Measurements from ENCODE around the gene OCA2. TPM values are rescaled to one million over a fixed set of nuclear protein-coding genes. Genes with fewer than 3 reads are reported as not detected.

The OCA2 gene
- total RNA-seq, 1 experiment from 2014 or later = 0.31 TPM

DNA sequence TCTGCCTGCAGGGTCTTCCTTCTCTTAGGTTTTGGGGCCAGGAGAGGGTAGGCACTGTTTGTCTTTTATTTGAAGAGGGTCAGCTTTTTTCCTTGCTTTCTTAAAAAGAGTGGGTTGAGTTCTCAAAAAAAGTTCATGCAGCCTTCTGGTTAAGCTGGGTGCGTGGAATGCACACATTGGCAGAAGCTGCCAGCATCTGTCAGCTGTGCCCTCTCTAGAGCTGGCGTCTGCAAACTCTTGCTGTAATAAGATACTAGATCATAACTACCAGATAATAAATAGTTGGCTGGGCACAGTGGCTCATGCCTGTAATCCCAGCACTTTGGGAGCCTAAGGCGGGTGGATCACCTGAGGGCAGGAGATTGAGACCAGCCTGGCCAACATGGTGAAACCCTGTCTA, 373.4 kb downstream of the OCA2 start:
- no peak overlapping the region for H2BK15ac ChIP-seq (ENCODE audit: low read depth, low read length)
- no peak overlapping the region for H3K23ac ChIP-seq (ENCODE audit: insufficient read length, low read depth, low read length)
- H3K27ac Mint-ChIP-seq = no peak overlapping the region
- H3K23me2 ChIP-seq (ENCODE audit: insufficient read length, low read depth, low read length, poor library complexity, severe bottlenecking) = no peaks in the 10 kb centered on the region
- no peak overlapping the region for H2BK5ac ChIP-seq (ENCODE audit: insufficient read length, low read length)
- H3K14ac ChIP-seq (ENCODE audit: insufficient read depth, low read length) = no peak overlapping the region
- TF ChIP-seq, protein P1, sequence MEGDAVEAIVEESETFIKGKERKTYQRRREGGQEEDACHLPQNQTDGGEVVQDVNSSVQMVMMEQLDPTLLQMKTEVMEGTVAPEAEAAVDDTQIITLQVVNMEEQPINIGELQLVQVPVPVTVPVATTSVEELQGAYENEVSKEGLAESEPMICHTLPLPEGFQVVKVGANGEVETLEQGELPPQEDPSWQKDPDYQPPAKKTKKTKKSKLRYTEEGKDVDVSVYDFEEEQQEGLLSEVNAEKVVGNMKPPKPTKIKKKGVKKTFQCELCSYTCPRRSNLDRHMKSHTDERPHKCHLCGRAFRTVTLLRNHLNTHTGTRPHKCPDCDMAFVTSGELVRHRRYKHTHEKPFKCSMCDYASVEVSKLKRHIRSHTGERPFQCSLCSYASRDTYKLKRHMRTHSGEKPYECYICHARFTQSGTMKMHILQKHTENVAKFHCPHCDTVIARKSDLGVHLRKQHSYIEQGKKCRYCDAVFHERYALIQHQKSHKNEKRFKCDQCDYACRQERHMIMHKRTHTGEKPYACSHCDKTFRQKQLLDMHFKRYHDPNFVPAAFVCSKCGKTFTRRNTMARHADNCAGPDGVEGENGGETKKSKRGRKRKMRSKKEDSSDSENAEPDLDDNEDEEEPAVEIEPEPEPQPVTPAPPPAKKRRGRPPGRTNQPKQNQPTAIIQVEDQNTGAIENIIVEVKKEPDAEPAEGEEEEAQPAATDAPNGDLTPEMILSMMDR (conservative IDR thresholded peaks at IDR 0.05) = no peak
- H3K4me1 ChIP-seq (ENCODE audit: insufficient read depth, low read length) = no peaks in the 10 kb centered on the region
- H2AFZ ChIP-seq (ENCODE audit: low read length) = no peak overlapping the region
- no peak overlapping the region for H2BK20ac ChIP-seq (ENCODE audit: low read depth, low read length, poor library complexity, severe bottlenecking)
- H3K79me2 ChIP-seq (ENCODE audit: insufficient read depth, low read length) = no peaks in the 10 kb centered on the region
- no peak overlapping the region for H3K4ac ChIP-seq (ENCODE audit: low read depth, low read length)
- no peak overlapping the region for H4K8ac ChIP-seq (replicated peaks; ENCODE audit: insufficient read length, low read depth, low read length)
- H2AK5ac ChIP-seq (ENCODE audit: insufficient read length, low read length) = no peak overlapping the region
- no peaks in the 10 kb centered on the region for H3K27me3 ChIP-seq (ENCODE audit: insufficient read depth, low read length)
- H3K27ac ChIP-seq (ENCODE audit: insufficient read length, low read depth, low read length) = no peak overlapping the region
- H3K18ac ChIP-seq (ENCODE audit: insufficient read length, low read depth, low read length) = no peak overlapping the region
- no peaks in the 10 kb centered on the region for H3K9me3 ChIP-seq (ENCODE audit: control insufficient read depth, low read depth, low read length)
- no peak overlapping the region for H2BK120ac ChIP-seq (ENCODE audit: low read depth, low read length, poor library complexity, severe bottlenecking)
- H3K56ac ChIP-seq (ENCODE audit: insufficient read length, low read depth, low read length) = no peak overlapping the region
- H3K4me1 Mint-ChIP-seq = peaks cover 9 to 13% of the 10 kb centered on the region in 2 experiments
- H4K91ac ChIP-seq (ENCODE audit: insufficient read length, low read depth, low read length) = no peak overlapping the region
- H3K4me3 Mint-ChIP-seq = no peak overlapping the region
- H4K5ac ChIP-seq (ENCODE audit: insufficient read length, low read depth, low read length) = no peak overlapping the region
- DNase-seq = no peak
- no peaks in the 10 kb centered on the region for H3K79me1 ChIP-seq (ENCODE audit: insufficient read depth, low read depth, low read length, poor library complexity, severe bottlenecking)
- no peak overlapping the region for H3K9ac ChIP-seq (ENCODE audit: extremely low read depth, insufficient read length, low read length)
- H3T11ph ChIP-seq (ENCODE audit: low read length) = no peak overlapping the region
- H3K36me3 Mint-ChIP-seq (ENCODE audit: insufficient read depth in 1 of 3, low read depth in 3 of 3) = peaks cover 0 to 3% (median 0%) of the 10 kb centered on the region in 3 experiments; a peak in 1 of 7 replicates
- no peaks in the 10 kb centered on the region for H3K9me3 Mint-ChIP-seq
- no CpG with 5 or more reads among the region's 3 CpGs for WGBS (ENCODE audit: extremely low coverage, insufficient read length, low lambda C conversion rate)
- no peaks in the 10 kb centered on the region for H4K20me1 ChIP-seq (ENCODE audit: control insufficient read depth, insufficient read depth, insufficient read length)
- no peak overlapping the region for H3K4me2 ChIP-seq (ENCODE audit: insufficient read depth, insufficient read length, low read length)
- H2BK12ac ChIP-seq (ENCODE audit: insufficient read length, low read depth, low read length) = no peak overlapping the region
- peaks cover 2% of the 10 kb centered on the region for H3K27me3 Mint-ChIP-seq (ENCODE audit: low read depth)

Measured in H9 (cell line).